Panc1 (cell line): ENCODE data around the gene CYS1. TPM values are rescaled to one million over a fixed set of nuclear protein-coding genes. Genes with fewer than 3 reads are reported as not detected.

Source experiments
- ATAC-seq: fragments of 200-7000 bp; cut with Tn5 transposase; 2 replicates; pipeline ENCODE4 v1.9.1; 2020; ENCODE audit warnings: mild to moderate bottlenecking, moderate library complexity
- BruUV-seq: library from RNA; stranded (reverse); fragments of 400-500 nt; replicated peaks from 2 replicates; lab custom pipeline; 2021; lab: Mats Ljungman, UMichigan
- CTCF ChIA-PET: fragments of 300-600 bp; sonication (Branson Sonifier 250); formaldehyde crosslinking; loops from one replicate; lab custom pipeline; 2022; ENCODE audit warnings: antibody characterized with exemption; lab: Charles Lee
- POLR2A ChIA-PET: fragments of 300-600 bp; sonication (Branson Sonifier 250); formaldehyde crosslinking; loops from one replicate; lab custom pipeline; 2022; ENCODE audit warnings: antibody characterized with exemption; lab: Charles Lee
- DNase-seq: peaks from one replicate; pipeline ENCODE4 v3.0.0-alpha.2; 2010; ENCODE audit warnings: low read depth, low spot score
- H3K27ac ChIP-seq: 2 replicates; pipeline ENCODE4 v1.5.1; 2011; ENCODE audit warnings: mild to moderate bottlenecking, low read length, inconsistent platforms
- H3K27me3 ChIP-seq: fragments of 200-500 bp; sonication (Bioruptor generic); 2 replicates; pipeline ENCODE4 v1.6.0; 2014; ENCODE audit warnings: low read length, inconsistent platforms; ENCODE audit not compliant: control insufficient read depth, insufficient read depth
- H3K36me3 ChIP-seq: fragments of 200-500 bp; sonication (Bioruptor generic); 2 replicates; pipeline ENCODE4 v1.5.1; 2014; ENCODE audit warnings: inconsistent platforms, mild to moderate bottlenecking, low read length, moderate library complexity; ENCODE audit not compliant: control insufficient read depth, insufficient read depth
- H3K4me1 ChIP-seq: 2 replicates; pipeline ENCODE4 v1.5.1; 2011; ENCODE audit warnings: inconsistent platforms, mild to moderate bottlenecking, low read length, moderate library complexity; ENCODE audit not compliant: control insufficient read depth, insufficient read depth
- H3K4me3 ChIP-seq, 2 experiments: 2 replicates each; pipeline ENCODE4 v1.5.1; 2011 to 2012; ENCODE audit warnings: low read depth in 2 of 2, low read length in 2 of 2, mild to moderate bottlenecking in 2 of 2, inconsistent platforms in 1 of 2, moderate library complexity in 1 of 2
- H3K9me3 ChIP-seq: fragments of 200-500 bp; sonication (Bioruptor generic); 2 replicates; pipeline ENCODE4 v1.5.1; 2014; ENCODE audit warnings: low read depth, mild to moderate bottlenecking, inconsistent platforms, low read length, moderate library complexity; ENCODE audit not compliant: control insufficient read depth, insufficient read depth
- CTCF ChIP-seq: fragments of 450-650 bp; IDR thresholded peaks from 2 replicates; pipeline ENCODE4 v1.5.1; 2017; ENCODE audit warnings: mild to moderate bottlenecking
- POLR2AphosphoS5 ChIP-seq: IDR thresholded peaks from 2 replicates; pipeline ENCODE4 v1.6.1; 2012; ENCODE audit warnings: mild to moderate bottlenecking, low read depth, low read length, moderate library complexity
- REST ChIP-seq, 2 experiments: IDR thresholded peaks; 2 replicates each; pipeline ENCODE4 v1.6.1; 2011 to 2012; ENCODE audit warnings: low read depth in 2 of 2, control low read depth in 1 of 2, low read length in 1 of 2, mild to moderate bottlenecking in 1 of 2, moderate library complexity in 1 of 2; ENCODE audit not compliant: insufficient read depth in 1 of 2
- SIN3A ChIP-seq: IDR thresholded peaks from 2 replicates; pipeline ENCODE4 v1.6.1; 2012; ENCODE audit warnings: low read depth, mild to moderate bottlenecking, low read length, moderate library complexity, borderline replicate concordance; ENCODE audit not compliant: insufficient read depth
- TCF7L2 ChIP-seq: IDR thresholded peaks from 2 replicates; pipeline ENCODE4 v1.6.1; 2011; ENCODE audit warnings: mild to moderate bottlenecking, low read depth, low read length, inconsistent platforms
- in situ Hi-C: cut with HindIII; loops from 2 replicates; pipeline ENCODE4 v1.10.0; 2016; ENCODE audit warnings: low sequenced_read_pairs, low pct_unique_long_range_greater_than_20kb
- intact Hi-C: fragments of 100-400 bp; cut with micrococcal nuclease; formaldehyde crosslinking; loops from one replicate; pipeline ENCODE4 v1.10.0; 2022; ENCODE audit not compliant: unreplicated experiment
- total RNA-seq: library from RNA; stranded (reverse); gene quantifications from one replicate; pipeline ENCODE4 v1.2.1, GENCODE V29; 2021; ENCODE audit not compliant: unreplicated experiment

Gene CYS1
- total RNA-seq, 1 experiment from 2014 or later = 20.4 TPM

- intact Hi-C loops = no loop called here
- H3K4me1 ChIP-seq = peaks cover 10% of the 10 kb centered on the region
- POLR2A ChIA-PET = interaction anchor here (0.7 kb wide), 1 partner anchor 79 kb away, joined by 3 read pairs; no protein-coding TSS in a partner anchor
These were observed 37.7 kb downstream of the CYS1 start for GRCh38 chr2:10042301-10043161.

GRCh38 chr2:10041711-10042110 lies 38.5 kb downstream of the CYS1 start:
- Histone ChIP-seq H3K4me1 (peaks cover 10% of the 10 kb centered on the region), H3K27ac (peak overlapping the region; percentile 84), H3K9me3 (no peaks in the 10 kb centered on the region), H3K36me3 (no peaks in the 10 kb centered on the region), H3K4me3 (no peak overlapping the region), H3K27me3 (no peaks in the 10 kb centered on the region)
- intact Hi-C loops (no loop called here), in situ Hi-C loops (no loop called here)
- ATAC-seq (no peak), DNase-seq (no peak)
- POLR2A ChIA-PET = no interaction called here
- CTCF ChIA-PET = interaction anchor here (0.6 to 1.4 kb wide), 2 partner anchors 57 to 239 kb away, joined by 3 to 6 read pairs; no protein-coding TSS in a partner anchor
- no TSS peak for BruUV-seq
- TF ChIP-seq POLR2AphosphoS5 (no peak), REST (IDR thresholded peaks at IDR 0.05; ENCODE audit: insufficient read depth in 1 of 2, low read depth in 2 of 2, low read length in 1 of 2) (no peak), CTCF (no peak), TCF7L2 (no peak), SIN3A (no peak)

More at GRCh38 chr2:10042301-10043161, 37.7 kb downstream of the CYS1 start:
- in situ Hi-C loops = no loop called here
- H3K27me3 ChIP-seq = no peaks in the 10 kb centered on the region
- CTCF ChIA-PET = interaction anchor here (0.6 to 1.4 kb wide), 2 partner anchors 58 to 240 kb away, joined by 3 to 6 read pairs; no protein-coding TSS in a partner anchor
- BruUV-seq = TSS peak; percentile 81
- TF ChIP-seq SIN3A (peak; percentile 52; the same call in 1 of the 2 replicates), REST (IDR thresholded peaks at IDR 0.05; ENCODE audit: insufficient read depth in 1 of 2, low read depth in 2 of 2, low read length in 1 of 2) (no peak)
- ATAC-seq (peak; percentile 57), DNase-seq (peak; percentile 22)
- H3K27ac ChIP-seq = peak overlapping the region; percentile 84
- no peaks in the 10 kb centered on the region for H3K9me3 ChIP-seq
- no peaks in the 10 kb centered on the region for H3K36me3 ChIP-seq
- H3K4me3 ChIP-seq = peak overlapping the region; percentile 57 to 92
